ENCODE results near the gene GDPD2. TPM values are rescaled to one million over a fixed set of nuclear protein-coding genes. Genes with fewer than 3 reads are reported as not detected.

Gene GDPD2
- total and polyA plus RNA-seq, 2 donors from 2014 or later = 2.5 to 7.0 TPM

DNA sequence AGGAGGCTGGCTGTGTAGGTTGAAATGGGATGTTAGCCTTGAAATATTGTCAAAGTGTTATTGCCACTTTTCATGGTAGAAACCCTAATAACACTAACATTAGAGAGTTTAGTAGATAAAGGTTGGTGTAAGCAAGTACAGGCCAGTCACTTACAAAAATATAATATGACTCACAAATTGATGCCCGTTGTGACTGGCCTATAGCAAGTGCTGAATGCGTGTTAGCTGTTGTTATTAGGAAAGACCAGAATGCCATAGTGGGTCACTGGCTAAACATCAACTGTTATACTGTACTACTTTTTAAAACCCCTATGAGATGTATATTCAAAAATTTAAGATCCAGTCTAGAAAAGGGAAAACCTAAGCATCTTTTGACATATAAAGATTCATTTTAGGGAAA lies 20.4 kb upstream of the GDPD2 start:
- no peak for DNase-seq
- no peaks in the 10 kb centered on the region for H3K4me1 ChIP-seq (ENCODE audit: control insufficient read depth in 2 of 3, insufficient read depth in 2 of 3, low read depth in 1 of 3, low read length in 3 of 3)
- no peak overlapping the region for H3K9ac ChIP-seq (ENCODE audit: low read length in 3 of 3)
- H3K9me3 ChIP-seq (ENCODE audit: control insufficient read depth in 2 of 3, insufficient read depth in 1 of 3, low read length in 3 of 3) = no peaks in the 10 kb centered on the region
- H3K4me3 ChIP-seq (ENCODE audit: low read length in 3 of 3) = no peak overlapping the region
- H3K27ac ChIP-seq (ENCODE audit: low read depth in 2 of 2, low read length in 2 of 2) = no peak overlapping the region
- no peaks in the 10 kb centered on the region for H3K36me3 ChIP-seq (ENCODE audit: control insufficient read depth in 2 of 3, insufficient read depth in 3 of 3, low read length in 3 of 3)
- no peaks in the 10 kb centered on the region for H3K27me3 ChIP-seq (ENCODE audit: control insufficient read depth, insufficient read depth, low read length)
- FAIRE-seq = no peak
- TF ChIP-seq, protein P1, sequence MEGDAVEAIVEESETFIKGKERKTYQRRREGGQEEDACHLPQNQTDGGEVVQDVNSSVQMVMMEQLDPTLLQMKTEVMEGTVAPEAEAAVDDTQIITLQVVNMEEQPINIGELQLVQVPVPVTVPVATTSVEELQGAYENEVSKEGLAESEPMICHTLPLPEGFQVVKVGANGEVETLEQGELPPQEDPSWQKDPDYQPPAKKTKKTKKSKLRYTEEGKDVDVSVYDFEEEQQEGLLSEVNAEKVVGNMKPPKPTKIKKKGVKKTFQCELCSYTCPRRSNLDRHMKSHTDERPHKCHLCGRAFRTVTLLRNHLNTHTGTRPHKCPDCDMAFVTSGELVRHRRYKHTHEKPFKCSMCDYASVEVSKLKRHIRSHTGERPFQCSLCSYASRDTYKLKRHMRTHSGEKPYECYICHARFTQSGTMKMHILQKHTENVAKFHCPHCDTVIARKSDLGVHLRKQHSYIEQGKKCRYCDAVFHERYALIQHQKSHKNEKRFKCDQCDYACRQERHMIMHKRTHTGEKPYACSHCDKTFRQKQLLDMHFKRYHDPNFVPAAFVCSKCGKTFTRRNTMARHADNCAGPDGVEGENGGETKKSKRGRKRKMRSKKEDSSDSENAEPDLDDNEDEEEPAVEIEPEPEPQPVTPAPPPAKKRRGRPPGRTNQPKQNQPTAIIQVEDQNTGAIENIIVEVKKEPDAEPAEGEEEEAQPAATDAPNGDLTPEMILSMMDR (IDR thresholded peaks at IDR 0.05; ENCODE audit: borderline replicate concordance, extremely low read depth, insufficient read depth) = no peak
- intact Hi-C loops (cut with DNase I) = no loop called here

DNA sequence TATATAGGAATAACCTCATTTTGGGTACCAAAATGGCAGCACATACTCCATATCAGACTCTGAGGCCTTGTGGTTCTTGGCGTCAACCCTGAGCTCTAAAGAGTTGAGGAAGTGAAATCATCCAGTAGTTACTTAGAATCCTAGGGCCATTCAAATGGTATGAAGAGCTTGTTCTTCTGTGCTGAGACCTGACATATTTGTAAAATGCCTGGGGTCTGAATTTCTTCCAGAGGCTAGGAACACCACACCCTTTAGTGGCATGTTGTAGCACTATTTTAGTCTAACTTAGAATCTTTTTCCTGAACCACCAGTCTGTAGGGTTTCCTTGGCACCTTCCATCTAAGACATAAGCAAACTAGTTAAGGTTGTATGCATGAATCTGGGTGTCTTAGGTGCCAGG lies 18.1 kb upstream of the GDPD2 start:
- TF ChIP-seq, protein P1 (IDR thresholded peaks at IDR 0.05; ENCODE audit: borderline replicate concordance, extremely low read depth, insufficient read depth) = no peak
- Histone ChIP-seq H3K36me3 (ENCODE audit: control insufficient read depth in 2 of 3, insufficient read depth in 3 of 3, low read length in 3 of 3) (no peaks in the 10 kb centered on the region), H3K4me3 (ENCODE audit: low read length in 3 of 3) (no peak overlapping the region), H3K27ac (ENCODE audit: low read depth in 2 of 2, low read length in 2 of 2) (no peak overlapping the region), H3K9me3 (ENCODE audit: control insufficient read depth in 2 of 3, insufficient read depth in 1 of 3, low read length in 3 of 3) (no peaks in the 10 kb centered on the region), H3K4me1 (ENCODE audit: control insufficient read depth in 2 of 3, insufficient read depth in 2 of 3, low read depth in 1 of 3, low read length in 3 of 3) (no peaks in the 10 kb centered on the region), H3K27me3 (ENCODE audit: control insufficient read depth, insufficient read depth, low read length) (no peaks in the 10 kb centered on the region), H3K9ac (ENCODE audit: low read length in 3 of 3) (no peak overlapping the region)
- FAIRE-seq = no peak
- no peak for DNase-seq
- intact Hi-C loops (cut with DNase I) = no loop called here

DNA sequence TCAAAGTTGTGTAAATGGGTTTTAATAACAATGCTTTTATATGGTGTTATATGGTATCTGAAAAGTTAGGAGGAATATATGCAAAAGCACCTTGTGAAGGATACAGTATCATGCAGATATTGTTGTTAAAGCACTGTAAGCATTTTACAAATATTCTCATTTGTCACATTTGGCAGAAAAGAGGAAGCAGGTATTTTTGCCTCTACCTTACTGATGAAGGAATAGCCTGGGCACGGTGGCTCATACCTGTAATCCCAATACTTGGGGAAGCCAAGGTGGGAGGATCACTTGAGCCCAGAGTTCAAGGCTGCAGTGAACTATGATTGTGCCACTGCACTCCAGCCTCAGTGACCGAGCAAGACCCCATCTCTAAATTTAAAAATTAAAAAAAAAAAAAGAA lies 12.2 kb upstream of the GDPD2 start:
- H3K4me3 ChIP-seq (ENCODE audit: low read length in 3 of 3) = no peak overlapping the region
- no peaks in the 10 kb centered on the region for H3K9me3 ChIP-seq (ENCODE audit: control insufficient read depth in 2 of 3, insufficient read depth in 1 of 3, low read length in 3 of 3)
- no peak for FAIRE-seq
- intact Hi-C loops (cut with DNase I) = no loop called here
- H3K4me1 ChIP-seq (ENCODE audit: control insufficient read depth in 2 of 3, insufficient read depth in 2 of 3, low read depth in 1 of 3, low read length in 3 of 3) = no peaks in the 10 kb centered on the region
- no peak overlapping the region for H3K9ac ChIP-seq (ENCODE audit: low read length in 3 of 3)
- TF ChIP-seq, protein P1 (IDR thresholded peaks at IDR 0.05; ENCODE audit: borderline replicate concordance, extremely low read depth, insufficient read depth) = no peak
- no peaks in the 10 kb centered on the region for H3K36me3 ChIP-seq (ENCODE audit: control insufficient read depth in 2 of 3, insufficient read depth in 3 of 3, low read length in 3 of 3)
- no peak for DNase-seq
- no peaks in the 10 kb centered on the region for H3K27me3 ChIP-seq (ENCODE audit: control insufficient read depth, insufficient read depth, low read length)
- H3K27ac ChIP-seq (ENCODE audit: low read depth in 2 of 2, low read length in 2 of 2) = no peak overlapping the region

DNA sequence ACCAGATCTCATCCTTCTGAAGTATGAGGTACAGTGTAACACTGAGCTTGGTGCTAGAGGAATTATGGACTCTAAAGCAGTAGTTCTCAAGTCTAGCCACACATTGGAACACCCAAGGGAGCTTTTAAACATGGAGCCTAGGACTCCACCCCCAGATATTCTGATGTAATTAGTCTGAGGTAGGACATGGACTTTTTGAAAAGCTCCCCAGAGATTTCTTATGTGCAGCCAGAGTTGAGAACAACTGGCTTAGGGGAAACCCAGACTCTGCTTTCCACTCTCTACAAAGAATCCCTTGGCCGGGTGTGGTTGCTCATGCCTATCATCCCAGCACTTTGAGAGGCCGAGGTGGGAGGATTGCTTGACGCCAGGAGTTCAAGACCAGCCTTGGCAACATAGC lies 11.6 kb upstream of the GDPD2 start:
- intact Hi-C loops (cut with DNase I) = no loop called here

More for the DNA sequence above, 11.6 kb upstream of the GDPD2 start:
- Histone ChIP-seq H3K27ac (ENCODE audit: low read depth in 2 of 2, low read length in 2 of 2) (no peak overlapping the region), H3K27me3 (ENCODE audit: control insufficient read depth, insufficient read depth, low read length) (no peaks in the 10 kb centered on the region), H3K4me3 (ENCODE audit: low read length in 3 of 3) (no peak overlapping the region), H3K9me3 (ENCODE audit: control insufficient read depth in 2 of 3, insufficient read depth in 1 of 3, low read length in 3 of 3) (no peaks in the 10 kb centered on the region), H3K36me3 (ENCODE audit: control insufficient read depth in 2 of 3, insufficient read depth in 3 of 3, low read length in 3 of 3) (no peaks in the 10 kb centered on the region), H3K4me1 (ENCODE audit: control insufficient read depth in 2 of 3, insufficient read depth in 2 of 3, low read depth in 1 of 3, low read length in 3 of 3) (no peaks in the 10 kb centered on the region), H3K9ac (ENCODE audit: low read length in 3 of 3) (no peak overlapping the region)
- FAIRE-seq (no peak), DNase-seq (no peak)
- TF ChIP-seq, protein P1 (IDR thresholded peaks at IDR 0.05; ENCODE audit: borderline replicate concordance, extremely low read depth, insufficient read depth) = no peak

Data from kidney (tissue), 14 donors.